GM21515 (cell line): Measurements from ENCODE around the gene AP1M1.

Experiments
- ATAC-seq: cut with Tn5 transposase; IDR thresholded peaks from one replicate; pipeline ENCODE4 v1.9.1; 2021; ENCODE audit not compliant: unreplicated experiment

AP1M1 gene

GRCh38 chr19:16289594-16289993, 91.9 kb downstream of the AP1M1 start:
- ATAC-seq, result no peak

- ATAC-seq, result no peak
Observed at GRCh38 chr19:16290692-16291091, 93.0 kb downstream of the AP1M1 start.

- ATAC-seq, result no peak
Observed at GRCh38 chr19:16293118-16294091, 95.7 kb downstream of the AP1M1 start.

GRCh38 chr19:16295057-16295456, 97.3 kb downstream of the AP1M1 start:
- no peak for ATAC-seq
